Activated naive CD8-positive, alpha-beta T cell (primary cell): ENCODE data around the gene TBC1D22A.

Experiments used
- H3K27ac Mint-ChIP-seq: one replicate; pipeline ENCODE4 v1.8.0; 2021; ENCODE audit warnings: mixed read lengths
- H3K27me3 Mint-ChIP-seq: one replicate; pipeline ENCODE4 v1.8.0; 2021; ENCODE audit warnings: mixed read lengths
- H3K36me3 Mint-ChIP-seq: one replicate; pipeline ENCODE4 v1.8.0; 2021; ENCODE audit warnings: mixed read lengths
- H3K4me1 Mint-ChIP-seq: one replicate; pipeline ENCODE4 v1.8.0; 2021; ENCODE audit warnings: low read depth, mixed read lengths
- H3K4me3 Mint-ChIP-seq: one replicate; pipeline ENCODE4 v1.8.0; 2021; ENCODE audit warnings: mild to moderate bottlenecking, mixed read lengths
- H3K9me3 Mint-ChIP-seq: one replicate; pipeline ENCODE4 v1.8.0; 2021; ENCODE audit warnings: low read depth, mixed read lengths

Gene TBC1D22A

DNA sequence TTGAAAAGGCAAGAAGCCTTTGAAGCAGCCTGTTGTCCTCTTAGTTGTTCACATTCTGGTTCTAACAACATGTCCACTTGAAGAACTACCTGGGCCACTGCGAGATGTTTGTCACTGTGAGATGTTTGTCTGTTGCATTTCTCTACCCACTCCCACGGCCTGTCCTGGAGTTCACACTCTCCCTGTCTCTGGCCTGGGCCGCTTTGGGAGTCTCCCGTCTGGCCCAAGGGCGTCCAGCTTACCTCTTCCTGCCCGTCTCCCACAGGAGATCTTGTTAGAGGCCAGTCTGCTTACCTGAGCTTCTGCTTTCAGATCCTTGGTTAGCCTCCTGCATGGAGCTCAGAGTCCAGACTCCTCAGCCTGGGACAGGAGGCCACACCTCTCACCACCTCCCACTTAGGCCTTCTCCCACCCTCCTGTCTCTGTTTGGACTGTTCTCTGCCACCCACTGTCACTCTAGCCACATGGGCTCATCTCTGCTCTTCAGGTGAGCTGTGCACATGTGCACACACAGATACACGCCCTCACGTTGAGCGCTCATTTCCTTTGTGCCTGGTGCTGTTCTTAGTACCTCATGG is 66.0 kb downstream of the TBC1D22A start:
- Mint-ChIP-seq H3K27ac (no peak overlapping the region), H3K9me3 (no peaks in the 10 kb centered on the region), H3K4me3 (no peak overlapping the region), H3K27me3 (no peaks in the 10 kb centered on the region), H3K4me1 (peaks cover 22% of the 10 kb centered on the region), H3K36me3 (peaks cover 21% of the 10 kb centered on the region)

- Mint-ChIP-seq H3K36me3 (peaks cover 20% of the 10 kb centered on the region), H3K9me3 (no peaks in the 10 kb centered on the region), H3K4me3 (no peak overlapping the region), H3K4me1 (peaks cover 19% of the 10 kb centered on the region), H3K27ac (no peak overlapping the region), H3K27me3 (no peaks in the 10 kb centered on the region)
These were observed 66.9 kb downstream of the TBC1D22A start for GRCh38 chr22:46829117-46829891.

DNA sequence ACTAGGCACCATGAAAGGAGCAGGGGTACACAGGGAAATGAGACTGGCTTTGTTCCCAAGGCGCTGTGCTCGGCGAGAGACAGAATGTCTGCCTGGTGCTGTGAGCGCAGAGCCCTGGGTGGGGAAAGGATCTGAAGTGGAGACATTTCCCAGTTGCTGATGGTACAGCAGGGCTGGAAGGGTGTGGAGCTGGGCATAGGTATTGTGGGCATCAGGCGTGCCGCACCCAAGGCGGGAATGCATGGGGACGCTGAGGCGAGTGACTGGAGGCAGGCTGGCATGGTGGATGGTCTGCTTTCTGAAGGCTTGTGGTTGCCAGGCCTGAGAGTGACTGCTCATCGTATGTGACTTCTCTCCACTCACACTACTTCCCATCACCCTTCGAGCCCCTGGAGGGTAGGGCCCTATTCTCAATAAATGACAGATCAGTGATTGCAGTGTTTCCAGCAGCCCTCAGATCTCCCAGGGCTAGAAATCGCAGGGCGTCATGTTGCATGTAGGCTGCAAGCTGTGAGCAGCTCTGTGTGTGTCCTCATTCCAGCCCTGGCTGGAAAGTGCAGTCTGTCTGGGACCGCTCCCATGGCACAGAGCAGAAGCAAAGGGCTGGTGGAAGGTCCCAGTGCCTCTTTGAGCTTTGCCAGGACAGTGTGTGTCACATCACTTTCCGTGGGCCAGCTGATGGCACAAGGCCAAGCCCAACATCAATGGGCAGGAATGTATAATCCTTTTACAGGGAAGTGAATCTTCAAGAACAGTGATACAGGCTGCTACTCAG is 67.7 kb downstream of the TBC1D22A start:
- peaks cover 25% of the 10 kb centered on the region for H3K36me3 Mint-ChIP-seq

GRCh38 chr22:46830841-46831240 is 68.4 kb downstream of the TBC1D22A start:
- Mint-ChIP-seq H3K27ac (no peak overlapping the region), H3K4me1 (peaks cover 16% of the 10 kb centered on the region), H3K9me3 (peaks cover 8% of the 10 kb centered on the region), H3K27me3 (no peaks in the 10 kb centered on the region), H3K36me3 (peaks cover 29% of the 10 kb centered on the region), H3K4me3 (no peak overlapping the region)

More for the DNA sequence above, 67.7 kb downstream of the TBC1D22A start:
- H3K27me3 Mint-ChIP-seq: no peaks in the 10 kb centered on the region
- H3K27ac Mint-ChIP-seq: no peak overlapping the region
- peaks cover 16% of the 10 kb centered on the region for H3K4me1 Mint-ChIP-seq
- H3K9me3 Mint-ChIP-seq: peaks cover 4% of the 10 kb centered on the region
- no peak overlapping the region for H3K4me3 Mint-ChIP-seq

DNA sequence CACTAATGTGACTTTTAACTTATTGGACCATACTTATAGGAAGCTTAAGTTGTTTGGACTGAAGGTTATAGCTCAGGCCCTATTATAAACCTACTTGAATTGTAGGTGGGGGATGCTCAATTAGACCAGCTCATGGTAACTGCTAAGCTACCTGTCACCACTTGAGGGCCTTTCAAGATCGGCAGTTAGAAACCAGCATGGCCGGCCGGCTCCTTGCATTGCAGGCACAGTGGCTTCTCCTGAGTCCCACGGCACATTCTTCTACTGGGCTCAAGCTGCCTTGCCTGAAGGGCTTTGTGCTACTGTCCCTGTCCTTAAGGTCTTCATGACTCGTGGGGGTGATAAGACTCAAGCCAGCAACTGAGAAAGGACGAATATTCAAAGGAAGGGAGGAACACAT is 70.8 kb downstream of the TBC1D22A start:
- H3K4me1 Mint-ChIP-seq: peaks cover 13% of the 10 kb centered on the region
- no peak overlapping the region for H3K27ac Mint-ChIP-seq
- H3K9me3 Mint-ChIP-seq: peaks cover 8% of the 10 kb centered on the region
- H3K4me3 Mint-ChIP-seq: no peak overlapping the region
- peaks cover 31% of the 10 kb centered on the region for H3K36me3 Mint-ChIP-seq
- H3K27me3 Mint-ChIP-seq: no peaks in the 10 kb centered on the region

- Mint-ChIP-seq H3K27ac (no peak overlapping the region), H3K4me3 (no peak overlapping the region), H3K27me3 (no peaks in the 10 kb centered on the region), H3K36me3 (peaks cover 32% of the 10 kb centered on the region), H3K9me3 (peaks cover 8% of the 10 kb centered on the region), H3K4me1 (peaks cover 8% of the 10 kb centered on the region)
These were observed 71.7 kb downstream of the TBC1D22A start for GRCh38 chr22:46834021-46834737.

DNA sequence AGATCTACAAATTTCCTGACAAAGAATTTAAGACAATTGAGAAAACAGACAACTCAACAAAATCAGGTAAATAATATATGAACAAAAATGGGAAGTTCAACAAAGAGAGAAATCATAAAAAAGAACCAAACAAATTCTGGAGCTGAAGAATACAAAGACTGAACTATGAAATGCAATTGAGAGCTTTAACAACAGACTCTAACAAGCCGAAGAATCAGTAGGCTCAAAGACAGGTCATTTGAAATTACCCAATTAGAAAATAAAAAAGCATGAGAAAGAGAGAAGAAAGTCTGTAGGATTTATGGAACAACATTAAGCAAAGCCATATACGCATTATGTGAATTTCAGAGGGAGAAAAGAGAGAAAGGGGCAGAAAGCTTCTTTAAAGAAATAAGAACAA is 72.8 kb downstream of the TBC1D22A start:
- Mint-ChIP-seq H3K36me3 (peaks cover 35% of the 10 kb centered on the region), H3K9me3 (peaks cover 8% of the 10 kb centered on the region), H3K27ac (no peak overlapping the region), H3K4me3 (no peak overlapping the region), H3K27me3 (no peaks in the 10 kb centered on the region), H3K4me1 (peaks cover 14% of the 10 kb centered on the region)

GRCh38 chr22:46835693-46836092 is 73.2 kb downstream of the TBC1D22A start:
- Mint-ChIP-seq H3K4me1 (peaks cover 13% of the 10 kb centered on the region), H3K36me3 (peaks cover 33% of the 10 kb centered on the region), H3K27ac (no peak overlapping the region), H3K4me3 (no peak overlapping the region), H3K27me3 (no peaks in the 10 kb centered on the region), H3K9me3 (peaks cover 8% of the 10 kb centered on the region)

DNA sequence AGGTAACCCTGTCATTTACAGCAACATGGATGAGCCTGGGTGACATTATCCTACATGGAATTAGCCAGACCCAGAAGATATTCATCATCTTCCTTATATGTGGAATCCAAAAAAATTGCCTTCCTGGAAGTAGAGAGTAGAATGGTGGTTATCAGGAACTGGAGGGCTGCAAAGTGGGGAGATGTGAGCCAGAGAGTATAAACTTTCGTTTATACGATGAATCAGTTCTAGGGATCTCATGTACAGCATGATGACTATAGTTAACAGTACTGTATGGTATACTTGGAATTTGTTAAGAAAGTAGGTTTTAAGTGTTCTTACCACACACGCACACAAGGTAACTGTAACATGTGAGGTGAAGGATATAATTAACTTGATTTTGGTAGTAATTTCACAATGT is 79.1 kb downstream of the TBC1D22A start:
- H3K4me3 Mint-ChIP-seq: no peak overlapping the region
- H3K9me3 Mint-ChIP-seq: no peaks in the 10 kb centered on the region
- peaks cover 32% of the 10 kb centered on the region for H3K4me1 Mint-ChIP-seq
- peaks cover 15% of the 10 kb centered on the region for H3K36me3 Mint-ChIP-seq
- H3K27ac Mint-ChIP-seq: no peak overlapping the region
- H3K27me3 Mint-ChIP-seq: no peaks in the 10 kb centered on the region

DNA sequence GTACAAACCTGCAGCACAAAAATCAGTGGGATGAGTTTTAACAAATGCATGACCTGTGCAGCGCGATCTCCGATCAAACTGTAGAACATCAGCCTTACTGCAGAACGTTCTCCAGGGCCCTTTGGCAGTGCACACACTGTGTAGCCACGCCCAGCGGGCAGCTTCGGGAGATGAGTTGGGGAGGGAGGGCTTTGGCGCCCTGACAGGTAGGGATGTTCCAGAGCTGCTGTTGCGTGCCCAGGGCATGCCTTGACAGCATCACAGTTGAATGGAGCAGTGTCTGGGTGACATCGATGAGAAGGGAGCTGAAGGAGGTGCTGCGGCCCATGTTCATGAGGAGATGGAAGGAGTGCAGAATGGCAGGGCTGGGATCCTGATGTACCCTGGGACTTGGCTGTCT is 80.2 kb downstream of the TBC1D22A start:
- H3K27ac Mint-ChIP-seq: peak overlapping the region; percentile 41
- peaks cover 11% of the 10 kb centered on the region for H3K36me3 Mint-ChIP-seq

GRCh38 chr22:46843821-46844255 is 81.4 kb downstream of the TBC1D22A start:
- Mint-ChIP-seq H3K36me3 (peaks cover 11% of the 10 kb centered on the region), H3K27me3 (no peaks in the 10 kb centered on the region), H3K27ac (no peak overlapping the region), H3K9me3 (no peaks in the 10 kb centered on the region), H3K4me1 (peaks cover 33% of the 10 kb centered on the region), H3K4me3 (no peak overlapping the region)

More for the DNA sequence above, 80.2 kb downstream of the TBC1D22A start:
- no peak overlapping the region for H3K4me3 Mint-ChIP-seq
- peaks cover 36% of the 10 kb centered on the region for H3K4me1 Mint-ChIP-seq
- H3K9me3 Mint-ChIP-seq: no peaks in the 10 kb centered on the region
- no peaks in the 10 kb centered on the region for H3K27me3 Mint-ChIP-seq

- no peaks in the 10 kb centered on the region for H3K9me3 Mint-ChIP-seq
- H3K27ac Mint-ChIP-seq: no peak overlapping the region
- H3K4me1 Mint-ChIP-seq: peaks cover 33% of the 10 kb centered on the region
These were observed 82.3 kb downstream of the TBC1D22A start for GRCh38 chr22:46844606-46845210.

GRCh38 chr22:46845296-46846149 is 83.1 kb downstream of the TBC1D22A start:
- Mint-ChIP-seq H3K27ac (no peak overlapping the region), H3K27me3 (no peaks in the 10 kb centered on the region), H3K9me3 (no peaks in the 10 kb centered on the region), H3K4me3 (no peak overlapping the region), H3K36me3 (peaks cover 13% of the 10 kb centered on the region), H3K4me1 (peaks cover 29% of the 10 kb centered on the region)

More at GRCh38 chr22:46844606-46845210, 82.3 kb downstream of the TBC1D22A start:
- Mint-ChIP-seq H3K27me3 (no peaks in the 10 kb centered on the region), H3K4me3 (no peak overlapping the region), H3K36me3 (peaks cover 12% of the 10 kb centered on the region)
